NCI-H1105 (cell line): ENCODE measurements around the gene AQP3.
"Not testable (repeated sequence)": the region's sequence is repeated elsewhere in the genome, so short reads cannot be mapped to it uniquely, and the experiment has no call there.

Experiments used
- DNase-seq: peaks from one replicate; lab custom pipeline; 2025; lab: John Stamatoyannopoulos, UW

AQP3 gene

GRCh38 chr9:33414889-33415500 lies 32.4 kb downstream of the AQP3 start:
- no peak for DNase-seq

- no peak for DNase-seq
Measured at GRCh38 chr9:33414268-33414667, 33.1 kb downstream of the AQP3 start.

GRCh38 chr9:33408087-33408486 lies 39.3 kb downstream of the AQP3 start:
- no peak for DNase-seq

- DNase-seq: no peak
Measured at GRCh38 chr9:33407061-33407460, 40.3 kb downstream of the AQP3 start.

- no peak for DNase-seq
Measured at GRCh38 chr9:33404788-33405362, 42.5 kb downstream of the AQP3 start.

GRCh38 chr9:33403941-33404787 lies 43.2 kb downstream of the AQP3 start:
- DNase-seq: no peak

- not testable (repeated sequence) for DNase-seq
Measured at GRCh38 chr9:33402371-33402770, 45.0 kb downstream of the AQP3 start, which contains the start of gene AQP7. TSS of gene AQP7 (minus strand) at chr9:33402568. CDS start at chr9:33401262, 1,306 bp downstream.

GRCh38 chr9:33401809-33402208 lies 45.6 kb downstream of the AQP3 start:
- DNase-seq: not testable (repeated sequence)

- not testable (repeated sequence) for DNase-seq
Measured at GRCh38 chr9:33399047-33399446, 48.3 kb downstream of the AQP3 start.

- DNase-seq: not testable (repeated sequence)
Measured at GRCh38 chr9:33397801-33398200, 49.6 kb downstream of the AQP3 start.

GRCh38 chr9:33395159-33395879 lies 52.1 kb downstream of the AQP3 start:
- not testable (repeated sequence) for DNase-seq

GRCh38 chr9:33393986-33394385 lies 53.4 kb downstream of the AQP3 start:
- not testable (repeated sequence) for DNase-seq

- no peak for DNase-seq
Measured at GRCh38 chr9:33393581-33393980, 53.8 kb downstream of the AQP3 start.

GRCh38 chr9:33392591-33393021 lies 54.8 kb downstream of the AQP3 start:
- not testable (repeated sequence) for DNase-seq
